Ishikawa (cell line): ENCODE results near the gene MLLT1.

ENCODE experiments used
- EP300 ChIP-seq: IDR thresholded peaks from 2 replicates; pipeline ENCODE4 v1.6.1; 2012; ENCODE audit warnings: borderline replicate concordance
- MAX ChIP-seq: IDR thresholded peaks from 2 replicates; pipeline ENCODE4 v1.6.1; 2012
- NFIC ChIP-seq: IDR thresholded peaks from 2 replicates; pipeline ENCODE4 v1.6.1; 2012
- RAD21 ChIP-seq: IDR thresholded peaks from 2 replicates; pipeline ENCODE4 v1.6.1; 2012; ENCODE audit warnings: low read depth
- USF1 ChIP-seq: IDR thresholded peaks from 2 replicates; pipeline ENCODE4 v1.6.1; 2012

GRCh38 chr19:6196361-6196760 is 83.4 kb downstream of the MLLT1 start:
- TF ChIP-seq USF1 (no peak), RAD21 (no peak), NFIC (no peak), MAX (no peak), EP300 (no peak)
